Suprapubic skin (tissue), 4 donors: ENCODE results near the gene THBS3. TPM values are rescaled to one million over a fixed set of nuclear protein-coding genes. Genes with fewer than 3 reads are reported as not detected.
A peak's percentile ranks its signal among the peaks of the same experiment; 100 is the strongest.

ENCODE experiments used
- DNase-seq, 2 donors: peaks; one replicate each; pipeline ENCODE4 v3.0.0-alpha.2; 2019; ENCODE audit warnings: low spot score in 2 of 2
- H3K27ac ChIP-seq: fragments of 200-600 bp; sonication (generic); one replicate; pipeline ENCODE4 v1.5.1; 2019
- H3K27me3 ChIP-seq: fragments of 200-600 bp; sonication (generic); one replicate; pipeline ENCODE4 v1.5.1; 2019
- H3K36me3 ChIP-seq: fragments of 200-600 bp; sonication (generic); one replicate; pipeline ENCODE4 v1.5.1; 2019
- H3K4me1 ChIP-seq: fragments of 200-600 bp; sonication (generic); one replicate; pipeline ENCODE4 v1.5.1; 2019
- H3K4me3 ChIP-seq: fragments of 200-600 bp; sonication (generic); one replicate; pipeline ENCODE4 v1.5.1; 2019; ENCODE audit warnings: mild to moderate bottlenecking
- H3K9me3 ChIP-seq: fragments of 200-600 bp; sonication (generic); one replicate; pipeline ENCODE4 v1.5.1; 2019
- CTCF ChIP-seq, 2 donors: fragments of 200-600 bp in 1 of 2; fragments of 450-650 bp in 1 of 2; sonication (generic) in 1 of 2; IDR thresholded peaks; one replicate each; pipeline ENCODE4 v1.5.1; 2016 to 2019; ENCODE audit warnings: antibody characterized with exemption in 2 of 2, mild to moderate bottlenecking in 1 of 2, moderate library complexity in 1 of 2
- EP300 ChIP-seq: sonication (generic); formaldehyde crosslinking; IDR thresholded peaks from one replicate; pipeline ENCODE4 v1.6.1; 2017; ENCODE audit warnings: antibody characterized with exemption
- POLR2A ChIP-seq, 2 donors: fragments of 450-650 bp; IDR thresholded peaks; one replicate each; pipeline ENCODE4 v1.6.1; 2017; ENCODE audit warnings: antibody characterized with exemption in 2 of 2, mild to moderate bottlenecking in 2 of 2, moderate library complexity in 2 of 2
- POLR2AphosphoS5 ChIP-seq, 3 donors: sonication (generic); formaldehyde crosslinking; IDR thresholded peaks; one replicate each; pipeline ENCODE4 v1.6.1; 2017; ENCODE audit warnings: antibody characterized with exemption in 3 of 3
- WGBS: methylation state at CpG from one replicate; pipeline ENCODE4 v1.1.5; 2018; 5-methylcytosine and 5-hydroxymethylcytosine counted together
- total RNA-seq, 4 donors: library from RNA; depleted of rRNA; stranded (reverse); fragments of >200 nt; gene quantifications; one replicate each; pipeline ENCODE4 v1.1.0, GENCODE V29; 2016

THBS3 gene
- total RNA-seq, 4 donors from 2014 or later: 21.4 to 90.8 (median 26.7) TPM

- Histone ChIP-seq H3K27me3 (no peaks in the 10 kb centered on the region), H3K4me1 (peaks cover 32% of the 10 kb centered on the region), H3K9me3 (no peaks in the 10 kb centered on the region), H3K27ac (no peak overlapping the region), H3K4me3 (no peak overlapping the region), H3K36me3 (no peaks in the 10 kb centered on the region)
- TF ChIP-seq CTCF (IDR thresholded peaks at IDR 0.05) (no peak), POLR2AphosphoS5 (IDR thresholded peaks at IDR 0.05) (no peak), EP300 (no peak), POLR2A (IDR thresholded peaks at IDR 0.05) (no peak)
- 80% methylated on average over 9 of the region's 14 CpGs for WGBS
- DNase-seq: peak in 1 of 2 donors; percentile 48
Observed at GRCh38 chr1:155188268-155188667, 19.4 kb downstream of the THBS3 start.

GRCh38 chr1:155187456-155187891 lies 20.2 kb downstream of the THBS3 start:
- H3K36me3 ChIP-seq: no peaks in the 10 kb centered on the region
- TF ChIP-seq POLR2AphosphoS5 (IDR thresholded peaks at IDR 0.05) (no peak), CTCF (IDR thresholded peaks at IDR 0.05) (no peak), EP300 (no peak), POLR2A (IDR thresholded peaks at IDR 0.05) (no peak)
- H3K4me1 ChIP-seq: peaks cover 24% of the 10 kb centered on the region
- peak in 1 of 2 donors; percentile 58 for DNase-seq
- H3K9me3 ChIP-seq: no peaks in the 10 kb centered on the region
- H3K27me3 ChIP-seq: no peaks in the 10 kb centered on the region
- WGBS: 90% methylated on average over 12 of the region's 16 CpGs
- H3K4me3 ChIP-seq: no peak overlapping the region
- no peak overlapping the region for H3K27ac ChIP-seq

- Histone ChIP-seq H3K27ac (no peak overlapping the region), H3K36me3 (no peaks in the 10 kb centered on the region), H3K4me3 (no peak overlapping the region), H3K27me3 (no peaks in the 10 kb centered on the region), H3K9me3 (no peaks in the 10 kb centered on the region), H3K4me1 (peaks cover 19% of the 10 kb centered on the region)
- DNase-seq: peak in 1 of 2 donors; percentile 60
- 75% methylated on average over 13 of the region's 14 CpGs for WGBS
- no peak for TF ChIP-seq CTCF (IDR thresholded peaks at IDR 0.05)
- no peak for TF ChIP-seq POLR2AphosphoS5 (IDR thresholded peaks at IDR 0.05)
- TF ChIP-seq EP300: no peak
- TF ChIP-seq POLR2A (IDR thresholded peaks at IDR 0.05): no peak
Observed at GRCh38 chr1:155186794-155187455, 20.8 kb downstream of the THBS3 start.

GRCh38 chr1:155186067-155186793 lies 21.5 kb downstream of the THBS3 start:
- 59% methylated on average over 5 of the region's 8 CpGs for WGBS
- peaks cover 17% of the 10 kb centered on the region for H3K4me1 ChIP-seq
- no peak overlapping the region for H3K27ac ChIP-seq
- peak in 1 of 2 donors; percentile 49 for DNase-seq
- H3K4me3 ChIP-seq: no peak overlapping the region
- H3K27me3 ChIP-seq: no peaks in the 10 kb centered on the region
- TF ChIP-seq POLR2AphosphoS5 (IDR thresholded peaks at IDR 0.05) (no peak), EP300 (no peak), CTCF (IDR thresholded peaks at IDR 0.05) (no peak), POLR2A (IDR thresholded peaks at IDR 0.05) (no peak)
- H3K36me3 ChIP-seq: no peaks in the 10 kb centered on the region
- H3K9me3 ChIP-seq: no peaks in the 10 kb centered on the region

GRCh38 chr1:155185783-155186066 lies 22.0 kb downstream of the THBS3 start:
- 69% methylated on average over 5 of the region's 6 CpGs for WGBS

More at GRCh38 chr1:155185783-155186066, 22.0 kb downstream of the THBS3 start:
- no peak for DNase-seq
- TF ChIP-seq EP300: no peak
- no peak for TF ChIP-seq CTCF (IDR thresholded peaks at IDR 0.05)
- TF ChIP-seq POLR2A (IDR thresholded peaks at IDR 0.05): no peak
- no peak for TF ChIP-seq POLR2AphosphoS5 (IDR thresholded peaks at IDR 0.05)
- H3K9me3 ChIP-seq: no peaks in the 10 kb centered on the region
- H3K36me3 ChIP-seq: no peaks in the 10 kb centered on the region
- no peaks in the 10 kb centered on the region for H3K27me3 ChIP-seq
- no peak overlapping the region for H3K27ac ChIP-seq
- H3K4me1 ChIP-seq: peaks cover 17% of the 10 kb centered on the region
- H3K4me3 ChIP-seq: no peak overlapping the region
